HepG2 (cell line): ENCODE results near the gene CCDC57. TPM values are rescaled to one million over a fixed set of nuclear protein-coding genes. Genes with fewer than 3 reads are reported as not detected.

Experiments
- ASH2L ChIP-seq: fragments of 300-600, 200-600 bp; sonication (generic); IDR thresholded peaks from 2 replicates; pipeline ENCODE4 v1.7.0; 2017; ENCODE audit warnings: low read depth, mild to moderate bottlenecking, moderate library complexity, mixed read lengths, low read length; ENCODE audit not compliant: insufficient read length
- ATF7 ChIP-seq, 2 experiments: fragments of 450-650 bp in 1 of 2; sonication (generic) in 1 of 2; formaldehyde crosslinking in 1 of 2; IDR thresholded peaks; 2 replicates each; pipeline versions ENCODE4 v1.4.0 to v1.6.1; 2016 to 2020; ENCODE audit warnings: antibody characterized with exemption in 1 of 2, mild to moderate bottlenecking in 1 of 2, missing genetic modification reagents in 1 of 2
- BCL6 ChIP-seq: IDR thresholded peaks from 2 replicates; pipeline ENCODE4 v1.6.1; 2016; ENCODE audit warnings: missing genetic modification reagents, missing compliant biosample characterization
- CCAR2 ChIP-seq: fragments of 200-400 bp; formaldehyde crosslinking; optimal IDR thresholded peaks from 2 replicates; pipeline ENCODE3; 2018; ENCODE audit warnings: low read depth, mild to moderate bottlenecking, low read length, moderate library complexity
- DNMT1 ChIP-seq: sonication (generic); formaldehyde crosslinking; IDR thresholded peaks from 2 replicates; pipeline ENCODE4 v1.5.1; 2020; ENCODE audit warnings: mild to moderate bottlenecking, missing genetic modification reagents
- GLI4 ChIP-seq: sonication (generic); formaldehyde crosslinking; IDR thresholded peaks from 2 replicates; pipeline ENCODE4 v1.5.1; 2020; ENCODE audit warnings: missing genetic modification reagents, mild to moderate bottlenecking, moderate library complexity, borderline replicate concordance
- GTF2F1 ChIP-seq: fragments of 150-350 bp; IDR thresholded peaks from 2 replicates; pipeline ENCODE4 v1.6.1; 2014; ENCODE audit warnings: low read length
- HES4 ChIP-seq: sonication (generic); formaldehyde crosslinking; IDR thresholded peaks from 2 replicates; pipeline ENCODE4 v1.9.0; 2021; ENCODE audit warnings: mild to moderate bottlenecking, missing genetic modification reagents, borderline replicate concordance
- KDM3A ChIP-seq: IDR thresholded peaks from 2 replicates; pipeline ENCODE4 v1.6.1; 2018; ENCODE audit warnings: low read depth, missing compliant biosample characterization
- MBNL3 ChIP-seq: fragments of 250-450 bp; sonication (Bioruptor Pico); conservative IDR thresholded peaks from 2 replicates; pipeline ENCODE4 v1.8.0; 2022; ENCODE audit warnings: mild to moderate bottlenecking, inconsistent platforms
- MED1 ChIP-seq: sonication (generic); formaldehyde crosslinking; IDR thresholded peaks from 2 replicates; pipeline ENCODE4 v1.4.0; 2020; ENCODE audit warnings: missing genetic modification reagents
- MIER3 ChIP-seq: IDR thresholded peaks from 2 replicates; pipeline ENCODE4 v1.6.1; 2016; ENCODE audit warnings: missing compliant biosample characterization, borderline replicate concordance
- PHB2 ChIP-seq: fragments of 450-650 bp; IDR thresholded peaks from 2 replicates; pipeline ENCODE4 v1.6.1; 2018; ENCODE audit not compliant: partially characterized antibody
- PITX1 ChIP-seq: sonication (generic); formaldehyde crosslinking; IDR thresholded peaks from 2 replicates; pipeline ENCODE4 v1.5.1; 2020; ENCODE audit warnings: mild to moderate bottlenecking, missing genetic modification reagents
- RAD21 ChIP-seq: fragments of 450-650 bp; formaldehyde crosslinking; IDR thresholded peaks from 2 replicates; pipeline ENCODE4 v1.5.0; 2020; ENCODE audit warnings: mild to moderate bottlenecking
- RBM39 ChIP-seq: fragments of 200-400 bp; formaldehyde crosslinking; IDR thresholded peaks from one replicate; pipeline ENCODE4 v1.6.1; 2018; ENCODE audit warnings: antibody characterized with exemption, mild to moderate bottlenecking, low read depth, low read length; ENCODE audit not compliant: poor library complexity, severe bottlenecking
- RFX3 ChIP-seq: IDR thresholded peaks from 2 replicates; pipeline ENCODE4 v1.6.1; 2016; ENCODE audit warnings: missing biosample characterization, missing genetic modification reagents
- SCMH1 ChIP-seq: sonication (generic); formaldehyde crosslinking; IDR thresholded peaks from 2 replicates; pipeline ENCODE4 v1.9.0; 2021; ENCODE audit warnings: missing genetic modification reagents, mild to moderate bottlenecking, borderline replicate concordance
- SMARCE1 ChIP-seq: fragments of 450-650 bp; IDR thresholded peaks from 2 replicates; pipeline ENCODE4 v1.6.1; 2017; ENCODE audit warnings: borderline replicate concordance
- ZKSCAN1 ChIP-seq: fragments of 150-350 bp; IDR thresholded peaks from 2 replicates; pipeline ENCODE4 v1.6.1; 2014; ENCODE audit warnings: low read length
- ZNF17 ChIP-seq: sonication (generic); formaldehyde crosslinking; IDR thresholded peaks from 2 replicates; pipeline ENCODE4 v1.5.0; 2020; ENCODE audit warnings: mild to moderate bottlenecking, missing genetic modification reagents
- ZNF230 ChIP-seq: sonication (generic); formaldehyde crosslinking; IDR thresholded peaks from 2 replicates; pipeline ENCODE4 v1.4.0; 2020; ENCODE audit warnings: mild to moderate bottlenecking, missing genetic modification reagents
- ZNF234 ChIP-seq: sonication (generic); formaldehyde crosslinking; conservative IDR thresholded peaks from 2 replicates; pipeline ENCODE4 v1.5.1; 2020; ENCODE audit warnings: mild to moderate bottlenecking, missing genetic modification reagents
- ZNF567 ChIP-seq: sonication (generic); formaldehyde crosslinking; IDR thresholded peaks from 2 replicates; pipeline ENCODE4 v1.8.1; 2023; ENCODE audit warnings: mild to moderate bottlenecking, missing genetic modification reagents, borderline replicate concordance
- ZNF570 ChIP-seq: sonication (generic); formaldehyde crosslinking; IDR thresholded peaks from 2 replicates; pipeline ENCODE4 v1.4.0; 2020; ENCODE audit warnings: mild to moderate bottlenecking, missing genetic modification reagents, borderline replicate concordance
- ZNF782 ChIP-seq: sonication (generic); formaldehyde crosslinking; IDR thresholded peaks from 2 replicates; pipeline ENCODE4 v1.4.0; 2020; ENCODE audit warnings: missing genetic modification reagents, mild to moderate bottlenecking, borderline replicate concordance
- polyA plus RNA-seq, 8 experiments: library from polyadenylated mRNA; depleted of rRNA in 3 of 8; stranded (reverse) in 7 of 8; unstranded in 1 of 8; fragments of >200 nt; fragmentation: Illumina TruSeq in 4 of 8; extraction: Trizol in 4 of 8; gene quantifications; 2 replicates each; pipeline versions ENCODE4 v1.2.1 to v1.2.3, GENCODE V29; 2011 to 2016; ENCODE audit warnings: low read depth in 4 of 8, missing spikeins in 1 of 8, mixed read lengths in 1 of 8; ENCODE audit not compliant: insufficient read depth in 1 of 8
- total RNA-seq, 5 experiments: library from RNA; depleted of rRNA; stranded (reverse); fragments of >200 nt; fragmentation: Illumina TruSeq; extraction: Trizol; gene quantifications; 2 replicates each; pipeline ENCODE4 v1.2.3, GENCODE V29; 2016; ENCODE audit warnings: low read depth in 1 of 5
- TF ChIP-seq, protein P1 (sequence below): IDR thresholded peaks from 2 replicates; pipeline ENCODE4 v1.6.1; 2018; ENCODE audit warnings: missing genetic modification reagents, mild to moderate bottlenecking, missing compliant biosample characterization
- TF ChIP-seq, protein P2 (sequence below): sonication (generic); formaldehyde crosslinking; IDR thresholded peaks from 2 replicates; pipeline ENCODE4; 2020; ENCODE audit warnings: missing genetic modification reagents, mild to moderate bottlenecking, borderline replicate concordance
- TF ChIP-seq, protein P3 (sequence below): sonication (generic); formaldehyde crosslinking; IDR thresholded peaks from 2 replicates; pipeline ENCODE4 v1.4.0; 2020; ENCODE audit warnings: mild to moderate bottlenecking, missing genetic modification reagents
- TF ChIP-seq, protein P4 (sequence below): sonication (generic); formaldehyde crosslinking; IDR thresholded peaks from 2 replicates; pipeline ENCODE4 v1.5.0; 2020; ENCODE audit warnings: mild to moderate bottlenecking, low read depth, missing genetic modification reagents, borderline replicate concordance

Gene CCDC57
- total and polyA plus RNA-seq, 2 of the 13 experiments (the other 11 are each of a cell fraction or from before 2014, with no cell fraction given): 59.3 to 59.9 TPM

DNA sequence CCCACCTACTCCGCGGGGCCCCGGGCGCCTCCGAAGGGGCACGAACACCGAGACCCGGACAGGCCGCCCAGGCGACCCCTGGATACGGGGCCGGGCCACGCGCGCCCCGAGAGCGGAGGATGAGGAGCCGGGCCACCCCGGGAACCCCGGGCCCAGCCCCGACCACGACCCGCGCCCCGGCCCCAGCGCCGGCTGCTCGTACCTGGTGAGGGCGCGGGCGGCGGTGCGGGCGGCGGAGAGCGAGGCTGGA lies 114.8 kb downstream of the CCDC57 start (continued):
- TF ChIP-seq, protein P1, sequence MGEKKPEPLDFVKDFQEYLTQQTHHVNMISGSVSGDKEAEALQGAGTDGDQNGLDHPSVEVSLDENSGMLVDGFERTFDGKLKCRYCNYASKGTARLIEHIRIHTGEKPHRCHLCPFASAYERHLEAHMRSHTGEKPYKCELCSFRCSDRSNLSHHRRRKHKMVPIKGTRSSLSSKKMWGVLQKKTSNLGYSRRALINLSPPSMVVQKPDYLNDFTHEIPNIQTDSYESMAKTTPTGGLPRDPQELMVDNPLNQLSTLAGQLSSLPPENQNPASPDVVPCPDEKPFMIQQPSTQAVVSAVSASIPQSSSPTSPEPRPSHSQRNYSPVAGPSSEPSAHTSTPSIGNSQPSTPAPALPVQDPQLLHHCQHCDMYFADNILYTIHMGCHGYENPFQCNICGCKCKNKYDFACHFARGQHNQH: no peak
- TF ChIP-seq, protein P2, sequence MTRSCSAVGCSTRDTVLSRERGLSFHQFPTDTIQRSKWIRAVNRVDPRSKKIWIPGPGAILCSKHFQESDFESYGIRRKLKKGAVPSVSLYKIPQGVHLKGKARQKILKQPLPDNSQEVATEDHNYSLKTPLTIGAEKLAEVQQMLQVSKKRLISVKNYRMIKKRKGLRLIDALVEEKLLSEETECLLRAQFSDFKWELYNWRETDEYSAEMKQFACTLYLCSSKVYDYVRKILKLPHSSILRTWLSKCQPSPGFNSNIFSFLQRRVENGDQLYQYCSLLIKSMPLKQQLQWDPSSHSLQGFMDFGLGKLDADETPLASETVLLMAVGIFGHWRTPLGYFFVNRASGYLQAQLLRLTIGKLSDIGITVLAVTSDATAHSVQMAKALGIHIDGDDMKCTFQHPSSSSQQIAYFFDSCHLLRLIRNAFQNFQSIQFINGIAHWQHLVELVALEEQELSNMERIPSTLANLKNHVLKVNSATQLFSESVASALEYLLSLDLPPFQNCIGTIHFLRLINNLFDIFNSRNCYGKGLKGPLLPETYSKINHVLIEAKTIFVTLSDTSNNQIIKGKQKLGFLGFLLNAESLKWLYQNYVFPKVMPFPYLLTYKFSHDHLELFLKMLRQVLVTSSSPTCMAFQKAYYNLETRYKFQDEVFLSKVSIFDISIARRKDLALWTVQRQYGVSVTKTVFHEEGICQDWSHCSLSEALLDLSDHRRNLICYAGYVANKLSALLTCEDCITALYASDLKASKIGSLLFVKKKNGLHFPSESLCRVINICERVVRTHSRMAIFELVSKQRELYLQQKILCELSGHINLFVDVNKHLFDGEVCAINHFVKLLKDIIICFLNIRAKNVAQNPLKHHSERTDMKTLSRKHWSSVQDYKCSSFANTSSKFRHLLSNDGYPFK (CRISPR knock-in tag): no peak
- no peak for TF ChIP-seq ATF7 (IDR thresholded peaks at IDR 0.05)
- TF ChIP-seq ATF7 (CRISPR knock-in tag; IDR thresholded peaks at IDR 0.05): no peak
- peak; percentile 76; the same call in 1 of the 2 replicates for TF ChIP-seq RAD21 (CRISPR knock-in tag)
- no peak for TF ChIP-seq SMARCE1
- peak; percentile 19 for TF ChIP-seq ASH2L
- no peak for TF ChIP-seq ZKSCAN1
- TF ChIP-seq MED1 (CRISPR knock-in tag): no peak
- TF ChIP-seq MBNL3 (CRISPR knock-in tag): no peak
- no peak for TF ChIP-seq CCAR2
- TF ChIP-seq GTF2F1: no peak
- no peak for TF ChIP-seq ZNF17 (CRISPR knock-in tag)
- TF ChIP-seq ZNF782 (CRISPR knock-in tag): no peak
- TF ChIP-seq GLI4: no peak
- no peak for TF ChIP-seq ZNF230 (CRISPR knock-in tag)
- TF ChIP-seq, protein P3, sequence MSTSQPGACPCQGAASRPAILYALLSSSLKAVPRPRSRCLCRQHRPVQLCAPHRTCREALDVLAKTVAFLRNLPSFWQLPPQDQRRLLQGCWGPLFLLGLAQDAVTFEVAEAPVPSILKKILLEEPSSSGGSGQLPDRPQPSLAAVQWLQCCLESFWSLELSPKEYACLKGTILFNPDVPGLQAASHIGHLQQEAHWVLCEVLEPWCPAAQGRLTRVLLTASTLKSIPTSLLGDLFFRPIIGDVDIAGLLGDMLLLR (CRISPR knock-in tag): no peak
- TF ChIP-seq DNMT1 (CRISPR knock-in tag): no peak
- no peak for TF ChIP-seq SCMH1 (CRISPR knock-in tag)
- TF ChIP-seq ZNF570 (CRISPR knock-in tag): no peak
- TF ChIP-seq, protein P4, sequence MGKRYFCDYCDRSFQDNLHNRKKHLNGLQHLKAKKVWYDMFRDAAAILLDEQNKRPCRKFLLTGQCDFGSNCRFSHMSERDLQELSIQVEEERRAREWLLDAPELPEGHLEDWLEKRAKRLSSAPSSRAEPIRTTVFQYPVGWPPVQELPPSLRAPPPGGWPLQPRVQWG: 0 out of 2 replicates have a peak, but pooled peaks have one; percentile 30
- TF ChIP-seq KDM3A: no peak
- TF ChIP-seq MIER3 (CRISPR knock-in tag): no peak
- no peak for TF ChIP-seq ZNF567
- no peak for TF ChIP-seq BCL6 (CRISPR knock-in tag)
- TF ChIP-seq ZNF234: no peak
- no peak for TF ChIP-seq PITX1 (CRISPR knock-in tag)
- peak; percentile 13; the same call in 1 of the 2 replicates for TF ChIP-seq HES4 (CRISPR knock-in tag)
- TF ChIP-seq RBM39: no peak
- TF ChIP-seq PHB2: no peak
- TF ChIP-seq RFX3: no peak
